Type B pancreatic cell (in vitro differentiated cells): Measurements from ENCODE around the gene CIPC. TPM values are rescaled to one million over a fixed set of nuclear protein-coding genes. Genes with fewer than 3 reads are reported as not detected.
A peak's percentile ranks its signal among the peaks of the same experiment; 100 is the strongest.

Experiments
- DNase-seq: peaks from one replicate; pipeline ENCODE4 v3.0.0; 2021; ENCODE audit warnings: mixed read lengths; ENCODE audit not compliant: unreplicated experiment; ENCODE audit errors: extremely low spot score
- H3K27ac Mint-ChIP-seq: 2 replicates; pipeline ENCODE4 v1.8.0; 2021; ENCODE audit warnings: mild to moderate bottlenecking, mixed read lengths
- H3K27me3 Mint-ChIP-seq: 2 replicates; pipeline ENCODE4 v1.8.0; 2021; ENCODE audit warnings: mixed read lengths
- H3K36me3 Mint-ChIP-seq: 2 replicates; pipeline ENCODE4 v1.8.0; 2021; ENCODE audit warnings: mixed read lengths
- H3K4me1 Mint-ChIP-seq: one replicate; pipeline ENCODE4 v1.8.0; 2021; ENCODE audit warnings: mixed read lengths; ENCODE audit not compliant: unreplicated experiment
- H3K4me3 Mint-ChIP-seq: 2 replicates; pipeline ENCODE4 v1.8.0; 2021; ENCODE audit warnings: mild to moderate bottlenecking, mixed read lengths
- H3K9me3 Mint-ChIP-seq: 2 replicates; pipeline ENCODE4 v1.8.0; 2021; ENCODE audit warnings: mixed read lengths
- CTCF ChIP-seq: fragments of 200-600 bp; sonication (generic); conservative IDR thresholded peaks from 2 replicates; pipeline ENCODE4 v1.5.0; 2021; ENCODE audit warnings: antibody characterized with exemption, mild to moderate bottlenecking
- total RNA-seq: library from RNA; stranded (reverse); gene quantifications from 2 replicates; pipeline ENCODE4 v1.2.1, GENCODE V29; 2021; ENCODE audit warnings: low replicate concordance

CIPC gene
- total RNA-seq, 1 donor from 2014 or later, result 27.2 TPM

GRCh38 chr14:77062261-77062660 is 35.8 kb upstream of the CIPC start:
- no peak overlapping the region for H3K27ac Mint-ChIP-seq
- no peak for DNase-seq
- no peaks in the 10 kb centered on the region for H3K27me3 Mint-ChIP-seq
- no peak for TF ChIP-seq CTCF
- no peaks in the 10 kb centered on the region for H3K36me3 Mint-ChIP-seq
- H3K4me3 Mint-ChIP-seq, result no peak overlapping the region
- H3K4me1 Mint-ChIP-seq, result peaks cover 28% of the 10 kb centered on the region
- H3K9me3 Mint-ChIP-seq, result no peaks in the 10 kb centered on the region

- Mint-ChIP-seq H3K27me3 (no peaks in the 10 kb centered on the region), H3K4me3 (no peak overlapping the region), H3K27ac (no peak overlapping the region), H3K4me1 (peaks cover 26% of the 10 kb centered on the region), H3K9me3 (no peaks in the 10 kb centered on the region), H3K36me3 (no peaks in the 10 kb centered on the region)
- no peak for DNase-seq
- no peak for TF ChIP-seq CTCF
Observed at GRCh38 chr14:77063571-77064171, 34.4 kb upstream of the CIPC start.

GRCh38 chr14:77064521-77065178 is 33.4 kb upstream of the CIPC start:
- TF ChIP-seq CTCF, result no peak
- Mint-ChIP-seq H3K36me3 (no peaks in the 10 kb centered on the region), H3K9me3 (no peaks in the 10 kb centered on the region), H3K4me1 (peaks cover 17% of the 10 kb centered on the region), H3K4me3 (no peak overlapping the region), H3K27ac (no peak overlapping the region), H3K27me3 (no peaks in the 10 kb centered on the region)
- DNase-seq, result no peak

- TF ChIP-seq CTCF, result no peak
- H3K4me1 Mint-ChIP-seq, result peaks cover 28% of the 10 kb centered on the region
- H3K27ac Mint-ChIP-seq, result peak overlapping the region; percentile 37
- H3K36me3 Mint-ChIP-seq, result no peaks in the 10 kb centered on the region
- peak overlapping the region; percentile 36 for H3K4me3 Mint-ChIP-seq
- no peaks in the 10 kb centered on the region for H3K27me3 Mint-ChIP-seq
- peaks cover 3% of the 10 kb centered on the region for H3K9me3 Mint-ChIP-seq
- DNase-seq, result no peak
Observed at GRCh38 chr14:77065851-77066577, 32.0 kb upstream of the CIPC start.

- Mint-ChIP-seq H3K27ac (peak overlapping the region; percentile 37), H3K27me3 (no peaks in the 10 kb centered on the region), H3K4me3 (peak overlapping the region; percentile 36), H3K36me3 (no peaks in the 10 kb centered on the region), H3K4me1 (peaks cover 32% of the 10 kb centered on the region), H3K9me3 (peaks cover 3% of the 10 kb centered on the region)
- no peak for TF ChIP-seq CTCF
- no peak for DNase-seq
Observed at GRCh38 chr14:77066578-77067172, 31.4 kb upstream of the CIPC start.
